Activated CD4-positive, alpha-beta T cell treated with anti-CD3 and anti-CD28 coated beads, Interleukin-2, amount 10 ng/mL, durations not matched to agents 24 days and 14 days (primary cell): Measurements from ENCODE around the gene RPGRIP1L. TPM values are rescaled to one million over a fixed set of nuclear protein-coding genes. Genes with fewer than 3 reads are reported as not detected.

Experiments used
- DNase-seq: peaks from one replicate; pipeline ENCODE4 v3.0.0; 2022
- H3K27ac Mint-ChIP-seq: one replicate; pipeline ENCODE4 v1.8.0; 2022; ENCODE audit warnings: mild to moderate bottlenecking, mixed read lengths
- H3K27me3 Mint-ChIP-seq: one replicate; pipeline ENCODE4 v1.8.0; 2022; ENCODE audit warnings: mixed read lengths
- H3K36me3 Mint-ChIP-seq: one replicate; pipeline ENCODE4 v1.8.0; 2022; ENCODE audit warnings: low read depth, mild to moderate bottlenecking, mixed read lengths
- H3K4me1 Mint-ChIP-seq: one replicate; pipeline ENCODE4 v1.8.0; 2021; ENCODE audit warnings: mixed read lengths
- H3K4me3 Mint-ChIP-seq: one replicate; pipeline ENCODE4 v1.8.0; 2022; ENCODE audit warnings: mild to moderate bottlenecking, moderate library complexity, mixed read lengths
- H3K9me3 Mint-ChIP-seq: one replicate; pipeline ENCODE4 v1.8.0; 2021; ENCODE audit warnings: mixed read lengths
- intact Hi-C: fragments of 100-400 bp; cut with micrococcal nuclease; formaldehyde crosslinking; loops from one replicate; pipeline ENCODE4 v1.15.1; 2023
- total RNA-seq: library from RNA; stranded (reverse); gene quantifications from 2 replicates; pipeline ENCODE4 v1.2.3, GENCODE V29; 2022

RPGRIP1L gene
- total RNA-seq, 1 donor from 2014 or later, result 9.9 TPM

GRCh38 chr16:53598511-53599275 lies 105.0 kb downstream of the RPGRIP1L start:
- no peak for DNase-seq
- intact Hi-C loops, result no loop called here
- H3K4me1 Mint-ChIP-seq, result no peaks in the 10 kb centered on the region
- H3K9me3 Mint-ChIP-seq, result peaks cover 20% of the 10 kb centered on the region
- no peak overlapping the region for H3K27ac Mint-ChIP-seq
- H3K36me3 Mint-ChIP-seq, result no peaks in the 10 kb centered on the region
- no peaks in the 10 kb centered on the region for H3K27me3 Mint-ChIP-seq
- no peak overlapping the region for H3K4me3 Mint-ChIP-seq

- Mint-ChIP-seq H3K9me3 (peaks cover 20% of the 10 kb centered on the region), H3K4me1 (no peaks in the 10 kb centered on the region), H3K36me3 (no peaks in the 10 kb centered on the region), H3K27me3 (no peaks in the 10 kb centered on the region), H3K4me3 (no peak overlapping the region), H3K27ac (no peak overlapping the region)
- intact Hi-C loops, result no loop called here
- DNase-seq, result no peak
These were observed 105.9 kb downstream of the RPGRIP1L start for GRCh38 chr16:53597776-53598175.

GRCh38 chr16:53588081-53588648 lies 115.5 kb downstream of the RPGRIP1L start:
- H3K36me3 Mint-ChIP-seq, result no peaks in the 10 kb centered on the region
- DNase-seq, result no peak
- H3K4me1 Mint-ChIP-seq, result no peaks in the 10 kb centered on the region
- no peaks in the 10 kb centered on the region for H3K9me3 Mint-ChIP-seq
- H3K4me3 Mint-ChIP-seq, result no peak overlapping the region
- no peak overlapping the region for H3K27ac Mint-ChIP-seq
- intact Hi-C loops, result no loop called here
- H3K27me3 Mint-ChIP-seq, result peaks cover 10% of the 10 kb centered on the region

- no peak overlapping the region for H3K27ac Mint-ChIP-seq
- H3K4me3 Mint-ChIP-seq, result no peak overlapping the region
- intact Hi-C loops, result no loop called here
These were observed 120.3 kb downstream of the RPGRIP1L start for GRCh38 chr16:53583401-53583800.

GRCh38 chr16:53581784-53582183 lies 121.9 kb downstream of the RPGRIP1L start:
- Mint-ChIP-seq H3K27ac (no peak overlapping the region), H3K4me1 (no peaks in the 10 kb centered on the region)

More at GRCh38 chr16:53583401-53583800, 120.3 kb downstream of the RPGRIP1L start:
- H3K36me3 Mint-ChIP-seq, result no peaks in the 10 kb centered on the region
- DNase-seq, result no peak
- no peaks in the 10 kb centered on the region for H3K4me1 Mint-ChIP-seq
- peaks cover 4% of the 10 kb centered on the region for H3K27me3 Mint-ChIP-seq
- H3K9me3 Mint-ChIP-seq, result peaks cover 5% of the 10 kb centered on the region

GRCh38 chr16:53580038-53580802 lies 123.4 kb downstream of the RPGRIP1L start:
- no peak for DNase-seq
- intact Hi-C loops, result no loop called here
- Mint-ChIP-seq H3K9me3 (peaks cover 5% of the 10 kb centered on the region), H3K36me3 (no peaks in the 10 kb centered on the region), H3K4me3 (no peak overlapping the region), H3K27me3 (peaks cover 2% of the 10 kb centered on the region), H3K4me1 (no peaks in the 10 kb centered on the region), H3K27ac (no peak overlapping the region)

More at GRCh38 chr16:53581784-53582183, 121.9 kb downstream of the RPGRIP1L start:
- H3K36me3 Mint-ChIP-seq, result no peaks in the 10 kb centered on the region
- peaks cover 4% of the 10 kb centered on the region for H3K27me3 Mint-ChIP-seq
- no peak overlapping the region for H3K4me3 Mint-ChIP-seq
- intact Hi-C loops, result no loop called here
- H3K9me3 Mint-ChIP-seq, result peaks cover 5% of the 10 kb centered on the region
- DNase-seq, result no peak

- Mint-ChIP-seq H3K27ac (no peak overlapping the region), H3K9me3 (peaks cover 14% of the 10 kb centered on the region), H3K4me3 (no peak overlapping the region), H3K27me3 (no peaks in the 10 kb centered on the region), H3K4me1 (no peaks in the 10 kb centered on the region), H3K36me3 (no peaks in the 10 kb centered on the region)
- no peak for DNase-seq
- intact Hi-C loops, result no loop called here
These were observed 126.8 kb downstream of the RPGRIP1L start for GRCh38 chr16:53576904-53577303.

- Mint-ChIP-seq H3K4me3 (no peak overlapping the region), H3K36me3 (no peaks in the 10 kb centered on the region), H3K27me3 (no peaks in the 10 kb centered on the region), H3K4me1 (no peaks in the 10 kb centered on the region), H3K27ac (no peak overlapping the region), H3K9me3 (peaks cover 21% of the 10 kb centered on the region)
- DNase-seq, result no peak
- intact Hi-C loops, result no loop called here
These were observed 127.4 kb downstream of the RPGRIP1L start for GRCh38 chr16:53576210-53576609.

- Mint-ChIP-seq H3K36me3 (no peaks in the 10 kb centered on the region), H3K4me1 (no peaks in the 10 kb centered on the region), H3K27me3 (peaks cover 1% of the 10 kb centered on the region), H3K9me3 (peaks cover 26% of the 10 kb centered on the region), H3K27ac (no peak overlapping the region), H3K4me3 (no peak overlapping the region)
- intact Hi-C loops, result no loop called here
- no peak for DNase-seq
These were observed 131.9 kb downstream of the RPGRIP1L start for GRCh38 chr16:53571763-53572162.

GRCh38 chr16:53566552-53567245 lies 137.0 kb downstream of the RPGRIP1L start:
- H3K27ac Mint-ChIP-seq, result no peak overlapping the region
- no peaks in the 10 kb centered on the region for H3K4me1 Mint-ChIP-seq
- intact Hi-C loops, result no loop called here
- H3K4me3 Mint-ChIP-seq, result no peak overlapping the region
- no peak for DNase-seq
- H3K36me3 Mint-ChIP-seq, result no peaks in the 10 kb centered on the region
- peaks cover 15% of the 10 kb centered on the region for H3K9me3 Mint-ChIP-seq
- H3K27me3 Mint-ChIP-seq, result peaks cover 1% of the 10 kb centered on the region

- intact Hi-C loops, result no loop called here
- Mint-ChIP-seq H3K27me3 (peaks cover 1% of the 10 kb centered on the region), H3K4me1 (no peaks in the 10 kb centered on the region), H3K36me3 (no peaks in the 10 kb centered on the region), H3K9me3 (peaks cover 9% of the 10 kb centered on the region), H3K4me3 (no peak overlapping the region), H3K27ac (no peak overlapping the region)
- no peak for DNase-seq
These were observed 138.3 kb downstream of the RPGRIP1L start for GRCh38 chr16:53565296-53565863.

- H3K4me3 Mint-ChIP-seq, result no peak overlapping the region
- DNase-seq, result no peak
- peaks cover 1% of the 10 kb centered on the region for H3K27me3 Mint-ChIP-seq
- intact Hi-C loops, result no loop called here
- H3K9me3 Mint-ChIP-seq, result peaks cover under 1% of the 10 kb centered on the region
- H3K4me1 Mint-ChIP-seq, result no peaks in the 10 kb centered on the region
- no peaks in the 10 kb centered on the region for H3K36me3 Mint-ChIP-seq
- H3K27ac Mint-ChIP-seq, result no peak overlapping the region
These were observed 140.2 kb downstream of the RPGRIP1L start for GRCh38 chr16:53563426-53563825.

- no peaks in the 10 kb centered on the region for H3K4me1 Mint-ChIP-seq
- intact Hi-C loops, result no loop called here
- no peak overlapping the region for H3K27ac Mint-ChIP-seq
- DNase-seq, result no peak
- no peak overlapping the region for H3K4me3 Mint-ChIP-seq
- H3K36me3 Mint-ChIP-seq, result no peaks in the 10 kb centered on the region
- no peaks in the 10 kb centered on the region for H3K9me3 Mint-ChIP-seq
- H3K27me3 Mint-ChIP-seq, result no peaks in the 10 kb centered on the region
These were observed 142.4 kb downstream of the RPGRIP1L start for GRCh38 chr16:53561101-53561888.
